GM12872 (cell line): Measurements from ENCODE around the gene TCF4.
A peak's percentile ranks its signal among the peaks of the same experiment; 100 is the strongest.

Experiments used
- CTCF ChIP-seq: IDR thresholded peaks from 3 replicates; pipeline ENCODE4 v1.5.1; 2011; ENCODE audit warnings: low read depth, mild to moderate bottlenecking, low read length, moderate library complexity; ENCODE audit not compliant: insufficient read depth

The TCF4 gene

GRCh38 chr18:55322178-55322735 lies 265.7 kb downstream of the TCF4 start:
- 0 out of 3 replicates have a peak, but pooled peaks have one; percentile 11 for TF ChIP-seq CTCF

GRCh38 chr18:55321265-55322177 lies 266.5 kb downstream of the TCF4 start:
- TF ChIP-seq CTCF: no peak

- no peak for TF ChIP-seq CTCF
Observed at GRCh38 chr18:55320424-55321264, 267.3 kb downstream of the TCF4 start.

DNA sequence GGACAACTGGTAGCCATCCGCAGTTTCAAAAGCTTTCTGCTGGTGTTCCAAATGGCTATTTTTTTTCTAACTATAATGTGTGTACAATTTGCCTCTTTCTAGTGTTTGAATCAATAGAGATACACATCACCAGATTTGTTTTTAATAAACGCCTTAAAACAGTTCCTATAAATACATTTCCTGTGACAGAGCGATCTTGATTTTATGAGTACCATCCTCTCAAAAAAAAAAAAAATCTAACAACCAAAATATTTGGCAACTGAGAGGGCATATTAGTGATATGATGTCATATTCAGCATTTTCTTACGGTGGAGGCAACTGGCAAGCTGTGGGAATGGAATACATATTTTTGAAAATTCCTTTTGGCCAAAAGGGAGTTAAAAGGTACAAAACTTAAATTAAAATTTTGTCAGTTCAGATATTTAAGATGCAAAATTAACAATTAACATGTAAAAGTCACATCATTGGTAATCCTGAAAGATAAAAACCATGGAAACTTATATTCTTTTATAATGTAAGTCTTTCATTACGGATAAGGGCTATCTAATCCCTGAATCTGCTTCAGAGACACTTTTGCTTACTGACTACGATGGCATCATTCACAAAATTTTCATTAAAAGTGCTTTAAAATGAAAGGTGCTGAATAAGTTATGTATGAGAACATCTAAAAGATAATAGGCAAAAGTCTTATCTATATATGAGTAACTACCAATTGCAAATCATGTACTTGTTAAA lies 268.4 kb downstream of the TCF4 start:
- no peak for TF ChIP-seq CTCF

- no peak for TF ChIP-seq CTCF
Observed at GRCh38 chr18:55318951-55319441, 269.0 kb downstream of the TCF4 start.

- no peak for TF ChIP-seq CTCF
Observed at GRCh38 chr18:55317864-55318263, 270.1 kb downstream of the TCF4 start.
